Erythroblast (primary cell): ENCODE results near the gene PDSS1.

ENCODE experiments used
- GATA1 ChIP-seq: IDR thresholded peaks from 2 replicates; pipeline ENCODE4 v1.6.1; 2011; ENCODE audit warnings: low read depth, mild to moderate bottlenecking, control low read depth, low read length, moderate library complexity
- POLR2A ChIP-seq: IDR thresholded peaks from 2 replicates; pipeline ENCODE4 v1.6.1; 2011; ENCODE audit warnings: mild to moderate bottlenecking, low read length

DNA sequence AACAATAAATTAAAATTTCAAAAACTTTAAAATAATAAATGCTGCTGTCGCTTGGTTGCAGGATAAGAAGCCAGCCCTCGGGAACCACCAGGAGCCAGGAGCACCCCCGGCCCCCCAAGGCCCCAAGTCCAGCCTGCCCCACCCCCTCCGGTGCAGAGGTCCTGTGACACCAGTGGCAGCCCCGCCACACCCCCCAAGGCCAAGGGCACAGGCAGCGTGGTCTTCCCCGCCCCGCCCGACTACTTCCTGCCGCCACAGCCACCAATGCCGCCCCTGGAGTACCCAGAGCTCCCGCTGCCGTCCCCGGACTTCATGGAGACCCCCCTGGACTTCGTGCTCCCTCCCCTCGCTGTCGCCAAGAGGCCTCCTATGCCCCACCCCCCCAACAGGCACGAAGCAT lies 44.5 kb upstream of the PDSS1 start:
- TF ChIP-seq POLR2A (no peak), GATA1 (no peak)
